Panc1 (cell line): ENCODE measurements around the gene VIPR2. TPM values are rescaled to one million over a fixed set of nuclear protein-coding genes. Genes with fewer than 3 reads are reported as not detected.

ENCODE experiments used
- ATAC-seq: fragments of 200-7000 bp; cut with Tn5 transposase; 2 replicates; pipeline ENCODE4 v1.9.1; 2020; ENCODE audit warnings: mild to moderate bottlenecking, moderate library complexity
- BruUV-seq: library from RNA; stranded (reverse); fragments of 400-500 nt; replicated peaks from 2 replicates; lab custom pipeline; 2021; lab: Mats Ljungman, UMichigan
- CTCF ChIA-PET: fragments of 300-600 bp; sonication (Branson Sonifier 250); formaldehyde crosslinking; loops from one replicate; lab custom pipeline; 2022; ENCODE audit warnings: antibody characterized with exemption; lab: Charles Lee
- POLR2A ChIA-PET: fragments of 300-600 bp; sonication (Branson Sonifier 250); formaldehyde crosslinking; loops from one replicate; lab custom pipeline; 2022; ENCODE audit warnings: antibody characterized with exemption; lab: Charles Lee
- DNase-seq: peaks from one replicate; pipeline ENCODE4 v3.0.0-alpha.2; 2010; ENCODE audit warnings: low read depth, low spot score
- H3K27ac ChIP-seq: 2 replicates; pipeline ENCODE4 v1.5.1; 2011; ENCODE audit warnings: mild to moderate bottlenecking, low read length, inconsistent platforms
- H3K27me3 ChIP-seq: fragments of 200-500 bp; sonication (Bioruptor generic); 2 replicates; pipeline ENCODE4 v1.6.0; 2014; ENCODE audit warnings: low read length, inconsistent platforms; ENCODE audit not compliant: control insufficient read depth, insufficient read depth
- H3K36me3 ChIP-seq: fragments of 200-500 bp; sonication (Bioruptor generic); 2 replicates; pipeline ENCODE4 v1.5.1; 2014; ENCODE audit warnings: inconsistent platforms, mild to moderate bottlenecking, low read length, moderate library complexity; ENCODE audit not compliant: control insufficient read depth, insufficient read depth
- H3K4me1 ChIP-seq: 2 replicates; pipeline ENCODE4 v1.5.1; 2011; ENCODE audit warnings: inconsistent platforms, mild to moderate bottlenecking, low read length, moderate library complexity; ENCODE audit not compliant: control insufficient read depth, insufficient read depth
- H3K4me3 ChIP-seq, 2 experiments: 2 replicates each; pipeline ENCODE4 v1.5.1; 2011 to 2012; ENCODE audit warnings: low read depth in 2 of 2, low read length in 2 of 2, mild to moderate bottlenecking in 2 of 2, inconsistent platforms in 1 of 2, moderate library complexity in 1 of 2
- H3K9me3 ChIP-seq: fragments of 200-500 bp; sonication (Bioruptor generic); 2 replicates; pipeline ENCODE4 v1.5.1; 2014; ENCODE audit warnings: low read depth, mild to moderate bottlenecking, inconsistent platforms, low read length, moderate library complexity; ENCODE audit not compliant: control insufficient read depth, insufficient read depth
- POLR2AphosphoS5 ChIP-seq: IDR thresholded peaks from 2 replicates; pipeline ENCODE4 v1.6.1; 2012; ENCODE audit warnings: mild to moderate bottlenecking, low read depth, low read length, moderate library complexity
- SIN3A ChIP-seq: IDR thresholded peaks from 2 replicates; pipeline ENCODE4 v1.6.1; 2012; ENCODE audit warnings: low read depth, mild to moderate bottlenecking, low read length, moderate library complexity, borderline replicate concordance; ENCODE audit not compliant: insufficient read depth
- TCF7L2 ChIP-seq: IDR thresholded peaks from 2 replicates; pipeline ENCODE4 v1.6.1; 2011; ENCODE audit warnings: mild to moderate bottlenecking, low read depth, low read length, inconsistent platforms
- in situ Hi-C: cut with HindIII; loops from 2 replicates; pipeline ENCODE4 v1.10.0; 2016; ENCODE audit warnings: low sequenced_read_pairs, low pct_unique_long_range_greater_than_20kb
- intact Hi-C: fragments of 100-400 bp; cut with micrococcal nuclease; formaldehyde crosslinking; loops from one replicate; pipeline ENCODE4 v1.10.0; 2022; ENCODE audit not compliant: unreplicated experiment
- total RNA-seq: library from RNA; stranded (reverse); gene quantifications from one replicate; pipeline ENCODE4 v1.2.1, GENCODE V29; 2021; ENCODE audit not compliant: unreplicated experiment
- TF ChIP-seq, protein P1 (sequence below): fragments of 450-650 bp; IDR thresholded peaks from 2 replicates; pipeline ENCODE4 v1.5.1; 2017; ENCODE audit warnings: mild to moderate bottlenecking
- TF ChIP-seq, protein P2 (sequence below), 2 experiments: IDR thresholded peaks; 2 replicates each; pipeline ENCODE4 v1.6.1; 2011 to 2012; ENCODE audit warnings: low read depth in 2 of 2, control low read depth in 1 of 2, low read length in 1 of 2, mild to moderate bottlenecking in 1 of 2, moderate library complexity in 1 of 2; ENCODE audit not compliant: insufficient read depth in 1 of 2

The VIPR2 gene
- total RNA-seq, 1 experiment from 2014 or later: not detected

DNA sequence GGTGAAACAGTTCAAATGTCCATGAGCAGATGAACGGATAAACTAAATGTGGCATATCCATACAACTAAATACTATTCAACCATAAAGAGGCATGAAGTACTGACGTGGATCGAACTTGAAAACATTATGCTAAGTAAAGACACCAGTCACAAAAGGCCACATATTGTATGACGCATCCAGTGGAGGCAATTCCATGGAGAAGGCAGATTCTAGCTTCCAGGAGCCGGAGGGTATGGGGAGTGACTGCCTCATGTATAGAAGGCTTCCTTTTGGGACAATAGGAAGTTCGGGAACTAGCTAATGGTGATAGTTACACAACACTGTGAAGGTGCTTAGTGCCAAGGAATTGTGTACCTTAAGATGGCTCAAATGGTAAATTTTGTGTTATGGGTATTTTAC is 98.4 kb downstream of the VIPR2 start:
- Histone ChIP-seq H3K36me3 (no peaks in the 10 kb centered on the region), H3K9me3 (no peaks in the 10 kb centered on the region), H3K27me3 (peaks cover 4% of the 10 kb centered on the region; the same call in 1 of the 2 replicates), H3K4me3 (no peak overlapping the region), H3K4me1 (no peaks in the 10 kb centered on the region), H3K27ac (no peak overlapping the region)
- ATAC-seq (no peak), DNase-seq (no peak)
- in situ Hi-C loops (no loop called here), intact Hi-C loops (no loop called here)
- TF ChIP-seq POLR2AphosphoS5 (no peak), SIN3A (no peak), TCF7L2 (no peak)
- TF ChIP-seq, protein P1, sequence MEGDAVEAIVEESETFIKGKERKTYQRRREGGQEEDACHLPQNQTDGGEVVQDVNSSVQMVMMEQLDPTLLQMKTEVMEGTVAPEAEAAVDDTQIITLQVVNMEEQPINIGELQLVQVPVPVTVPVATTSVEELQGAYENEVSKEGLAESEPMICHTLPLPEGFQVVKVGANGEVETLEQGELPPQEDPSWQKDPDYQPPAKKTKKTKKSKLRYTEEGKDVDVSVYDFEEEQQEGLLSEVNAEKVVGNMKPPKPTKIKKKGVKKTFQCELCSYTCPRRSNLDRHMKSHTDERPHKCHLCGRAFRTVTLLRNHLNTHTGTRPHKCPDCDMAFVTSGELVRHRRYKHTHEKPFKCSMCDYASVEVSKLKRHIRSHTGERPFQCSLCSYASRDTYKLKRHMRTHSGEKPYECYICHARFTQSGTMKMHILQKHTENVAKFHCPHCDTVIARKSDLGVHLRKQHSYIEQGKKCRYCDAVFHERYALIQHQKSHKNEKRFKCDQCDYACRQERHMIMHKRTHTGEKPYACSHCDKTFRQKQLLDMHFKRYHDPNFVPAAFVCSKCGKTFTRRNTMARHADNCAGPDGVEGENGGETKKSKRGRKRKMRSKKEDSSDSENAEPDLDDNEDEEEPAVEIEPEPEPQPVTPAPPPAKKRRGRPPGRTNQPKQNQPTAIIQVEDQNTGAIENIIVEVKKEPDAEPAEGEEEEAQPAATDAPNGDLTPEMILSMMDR: no peak
- TF ChIP-seq, protein P2, sequence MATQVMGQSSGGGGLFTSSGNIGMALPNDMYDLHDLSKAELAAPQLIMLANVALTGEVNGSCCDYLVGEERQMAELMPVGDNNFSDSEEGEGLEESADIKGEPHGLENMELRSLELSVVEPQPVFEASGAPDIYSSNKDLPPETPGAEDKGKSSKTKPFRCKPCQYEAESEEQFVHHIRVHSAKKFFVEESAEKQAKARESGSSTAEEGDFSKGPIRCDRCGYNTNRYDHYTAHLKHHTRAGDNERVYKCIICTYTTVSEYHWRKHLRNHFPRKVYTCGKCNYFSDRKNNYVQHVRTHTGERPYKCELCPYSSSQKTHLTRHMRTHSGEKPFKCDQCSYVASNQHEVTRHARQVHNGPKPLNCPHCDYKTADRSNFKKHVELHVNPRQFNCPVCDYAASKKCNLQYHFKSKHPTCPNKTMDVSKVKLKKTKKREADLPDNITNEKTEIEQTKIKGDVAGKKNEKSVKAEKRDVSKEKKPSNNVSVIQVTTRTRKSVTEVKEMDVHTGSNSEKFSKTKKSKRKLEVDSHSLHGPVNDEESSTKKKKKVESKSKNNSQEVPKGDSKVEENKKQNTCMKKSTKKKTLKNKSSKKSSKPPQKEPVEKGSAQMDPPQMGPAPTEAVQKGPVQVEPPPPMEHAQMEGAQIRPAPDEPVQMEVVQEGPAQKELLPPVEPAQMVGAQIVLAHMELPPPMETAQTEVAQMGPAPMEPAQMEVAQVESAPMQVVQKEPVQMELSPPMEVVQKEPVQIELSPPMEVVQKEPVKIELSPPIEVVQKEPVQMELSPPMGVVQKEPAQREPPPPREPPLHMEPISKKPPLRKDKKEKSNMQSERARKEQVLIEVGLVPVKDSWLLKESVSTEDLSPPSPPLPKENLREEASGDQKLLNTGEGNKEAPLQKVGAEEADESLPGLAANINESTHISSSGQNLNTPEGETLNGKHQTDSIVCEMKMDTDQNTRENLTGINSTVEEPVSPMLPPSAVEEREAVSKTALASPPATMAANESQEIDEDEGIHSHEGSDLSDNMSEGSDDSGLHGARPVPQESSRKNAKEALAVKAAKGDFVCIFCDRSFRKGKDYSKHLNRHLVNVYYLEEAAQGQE (IDR thresholded peaks at IDR 0.05; ENCODE audit: insufficient read depth in 1 of 2, low read depth in 2 of 2, low read length in 1 of 2): no peak
- ChIA-PET CTCF (no interaction called here), POLR2A (no interaction called here)
- no TSS peak for BruUV-seq

DNA sequence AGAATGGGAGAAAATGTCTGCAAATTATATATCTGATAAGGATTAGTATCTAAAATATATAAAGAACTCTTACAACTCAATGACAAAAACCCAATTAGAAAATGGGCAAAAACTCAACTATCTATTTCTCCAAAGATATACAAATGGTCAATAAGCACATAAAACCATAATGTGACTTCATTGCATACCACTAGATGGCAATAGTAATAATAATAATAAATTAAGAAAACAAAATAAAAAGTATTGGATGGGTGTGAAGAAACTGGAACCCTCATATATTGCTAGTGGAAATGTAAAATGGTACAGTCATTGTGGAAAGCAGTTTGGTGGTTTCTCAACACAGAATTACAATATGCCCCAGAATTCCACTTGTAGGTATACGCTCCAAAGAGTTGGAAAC is 98.8 kb downstream of the VIPR2 start:
- BruUV-seq: no TSS peak
- no peaks in the 10 kb centered on the region for H3K4me1 ChIP-seq
- ChIA-PET CTCF (no interaction called here), POLR2A (no interaction called here)
- H3K36me3 ChIP-seq: no peaks in the 10 kb centered on the region
- DNase-seq (no peak), ATAC-seq (no peak)
- no peak overlapping the region for H3K27ac ChIP-seq
- intact Hi-C loops (no loop called here), in situ Hi-C loops (no loop called here)
- H3K27me3 ChIP-seq: no peaks in the 10 kb centered on the region; the same call in 1 of the 2 replicates
- no peak overlapping the region for H3K4me3 ChIP-seq
- TF ChIP-seq, protein P1: no peak
- TF ChIP-seq, protein P2 (IDR thresholded peaks at IDR 0.05; ENCODE audit: insufficient read depth in 1 of 2, low read depth in 2 of 2, low read length in 1 of 2): no peak
- TF ChIP-seq POLR2AphosphoS5 (no peak), SIN3A (no peak), TCF7L2 (no peak)
- H3K9me3 ChIP-seq: no peaks in the 10 kb centered on the region
